Activated T-cell treated with anti-CD3 and anti-CD28 coated beads for 4 hours (primary cell): ENCODE data around the gene MAGI2.
"Not testable (repeated sequence)": the region's sequence is repeated elsewhere in the genome, so short reads cannot be mapped to it uniquely, and the experiment has no call there.

Source experiments
- DNase-seq: peaks from one replicate; pipeline ENCODE4 v3.0.0-alpha.2; 2020

Gene MAGI2

GRCh38 chr7:78006063-78006755 is 1447.3 kb downstream of the MAGI2 start:
- DNase-seq, result no peak

- no peak for DNase-seq
Observed at GRCh38 chr7:78002715-78003114, 1450.8 kb downstream of the MAGI2 start.

- DNase-seq, result no peak
Observed at GRCh38 chr7:78002021-78002420, 1451.4 kb downstream of the MAGI2 start.

- DNase-seq, result not testable (repeated sequence)
Observed at GRCh38 chr7:77999168-77999567, 1454.3 kb downstream of the MAGI2 start.

- DNase-seq, result no peak
Observed at GRCh38 chr7:77995717-77996116, 1457.8 kb downstream of the MAGI2 start.

GRCh38 chr7:77993838-77994237 is 1459.6 kb downstream of the MAGI2 start:
- no peak for DNase-seq

GRCh38 chr7:77991656-77992055 is 1461.8 kb downstream of the MAGI2 start:
- no peak for DNase-seq

GRCh38 chr7:77989981-77990566 is 1463.4 kb downstream of the MAGI2 start:
- DNase-seq, result no peak

GRCh38 chr7:77985974-77986339 is 1467.5 kb downstream of the MAGI2 start:
- no peak for DNase-seq

- no peak for DNase-seq
Observed at GRCh38 chr7:77985232-77985973, 1468.1 kb downstream of the MAGI2 start.

GRCh38 chr7:77983973-77984372 is 1469.5 kb downstream of the MAGI2 start:
- no peak for DNase-seq

GRCh38 chr7:77982926-77983550 is 1470.4 kb downstream of the MAGI2 start:
- DNase-seq, result no peak

GRCh38 chr7:77980087-77980713 is 1473.3 kb downstream of the MAGI2 start:
- DNase-seq, result no peak

GRCh38 chr7:77979219-77979618 is 1474.2 kb downstream of the MAGI2 start:
- DNase-seq, result no peak

GRCh38 chr7:77975672-77976480 is 1477.6 kb downstream of the MAGI2 start:
- no peak for DNase-seq

GRCh38 chr7:77971726-77972125 is 1481.7 kb downstream of the MAGI2 start:
- DNase-seq, result no peak

- no peak for DNase-seq
Observed at GRCh38 chr7:77967429-77967828, 1486.0 kb downstream of the MAGI2 start.
